Uterus (tissue), 2 donors: ENCODE data around the gene ANKRD65.

Experiments used
- POLR2A ChIP-seq, 2 donors: fragments of 450-650 bp; IDR thresholded peaks; one replicate each; pipeline ENCODE4 v1.6.1; 2016; ENCODE audit warnings: antibody characterized with exemption in 2 of 2, mild to moderate bottlenecking in 1 of 2, moderate library complexity in 1 of 2
- TF ChIP-seq, protein P1 (sequence below), 4 experiments: fragments of 200-600 bp in 2 of 4; fragments of 450-650 bp in 2 of 4; sonication (generic) in 2 of 4; IDR thresholded peaks; one replicate each; pipeline ENCODE4 v1.5.1; 2016 to 2019; ENCODE audit warnings: antibody characterized with exemption in 4 of 4, mild to moderate bottlenecking in 2 of 4, moderate library complexity in 1 of 4

- TF ChIP-seq, protein P1, sequence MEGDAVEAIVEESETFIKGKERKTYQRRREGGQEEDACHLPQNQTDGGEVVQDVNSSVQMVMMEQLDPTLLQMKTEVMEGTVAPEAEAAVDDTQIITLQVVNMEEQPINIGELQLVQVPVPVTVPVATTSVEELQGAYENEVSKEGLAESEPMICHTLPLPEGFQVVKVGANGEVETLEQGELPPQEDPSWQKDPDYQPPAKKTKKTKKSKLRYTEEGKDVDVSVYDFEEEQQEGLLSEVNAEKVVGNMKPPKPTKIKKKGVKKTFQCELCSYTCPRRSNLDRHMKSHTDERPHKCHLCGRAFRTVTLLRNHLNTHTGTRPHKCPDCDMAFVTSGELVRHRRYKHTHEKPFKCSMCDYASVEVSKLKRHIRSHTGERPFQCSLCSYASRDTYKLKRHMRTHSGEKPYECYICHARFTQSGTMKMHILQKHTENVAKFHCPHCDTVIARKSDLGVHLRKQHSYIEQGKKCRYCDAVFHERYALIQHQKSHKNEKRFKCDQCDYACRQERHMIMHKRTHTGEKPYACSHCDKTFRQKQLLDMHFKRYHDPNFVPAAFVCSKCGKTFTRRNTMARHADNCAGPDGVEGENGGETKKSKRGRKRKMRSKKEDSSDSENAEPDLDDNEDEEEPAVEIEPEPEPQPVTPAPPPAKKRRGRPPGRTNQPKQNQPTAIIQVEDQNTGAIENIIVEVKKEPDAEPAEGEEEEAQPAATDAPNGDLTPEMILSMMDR (IDR thresholded peaks at IDR 0.05) = no peak
- TF ChIP-seq POLR2A (IDR thresholded peaks at IDR 0.05) = no peak
These were observed 1.6 kb upstream of the ANKRD65 start for GRCh38 chr1:1422465-1423244.
